ENCODE measurements around the gene FGF18. TPM values are rescaled to one million over a fixed set of nuclear protein-coding genes. Genes with fewer than 3 reads are reported as not detected.

Gene FGF18
- total RNA-seq, 1 donor from 2014 or later: 1.2 TPM

GRCh38 chr5:171419688-171420430, 412 bp downstream of the FGF18 start:
- H3K4me2 ChIP-seq (ENCODE audit: low read length): peak overlapping the region; percentile 93
- H3K9me3 Mint-ChIP-seq (ENCODE audit: unreplicated experiment): no peaks in the 10 kb centered on the region
- peaks cover 10% of the 10 kb centered on the region for H3K4me1 ChIP-seq (ENCODE audit: insufficient read depth, low read length)
- H4K20me1 ChIP-seq (ENCODE audit: insufficient read depth, low read length): peaks cover 65% of the 10 kb centered on the region
- H3K36me3 ChIP-seq (ENCODE audit: insufficient read depth, low read length): no peaks in the 10 kb centered on the region
- DNase-seq (ENCODE audit: low read depth): peak; percentile 23
- no peak overlapping the region for H3K27ac ChIP-seq (ENCODE audit: low read depth, low read length)
- H2AFZ ChIP-seq (ENCODE audit: low read depth, low read length): no peak overlapping the region
- H3K9me3 ChIP-seq (ENCODE audit: insufficient read depth, low read depth, low read length): no peaks in the 10 kb centered on the region
- no peaks in the 10 kb centered on the region for H3K36me3 Mint-ChIP-seq (ENCODE audit: low read depth, unreplicated experiment)
- H3K27me3 ChIP-seq (ENCODE audit: insufficient read depth, low read length): peaks cover 11% of the 10 kb centered on the region
- TF ChIP-seq EZH2 (IDR thresholded peaks at IDR 0.05; ENCODE audit: insufficient read depth, low read length): no peak
- TF ChIP-seq CTCF (IDR thresholded peaks at IDR 0.05; ENCODE audit: insufficient read depth, low read depth, low read length): no peak
- H3K4me3 Mint-ChIP-seq (ENCODE audit: unreplicated experiment): peak overlapping the region; percentile 74
- no peak overlapping the region for H3K27ac Mint-ChIP-seq (ENCODE audit: unreplicated experiment)
- peaks cover 6% of the 10 kb centered on the region for H3K4me1 Mint-ChIP-seq (ENCODE audit: low read depth, unreplicated experiment)
- no peaks in the 10 kb centered on the region for H3K79me2 ChIP-seq (ENCODE audit: insufficient read depth, low read length)
- FAIRE-seq: no peak
- no peak overlapping the region for H3K9ac ChIP-seq (ENCODE audit: low read length)
- H3K27me3 Mint-ChIP-seq (ENCODE audit: low read depth, unreplicated experiment): peaks cover 8% of the 10 kb centered on the region
- peak overlapping the region; percentile 44 for H3K4me3 ChIP-seq (ENCODE audit: insufficient read depth, low read depth, low read length)

GRCh38 chr5:171420431-171421241, 1.2 kb downstream of the FGF18 start:
- no peak overlapping the region for H3K27ac ChIP-seq (ENCODE audit: low read depth, low read length)
- no peaks in the 10 kb centered on the region for H3K9me3 Mint-ChIP-seq (ENCODE audit: unreplicated experiment)
- no peak overlapping the region for H3K9ac ChIP-seq (ENCODE audit: low read length)
- peaks cover 11% of the 10 kb centered on the region for H3K27me3 ChIP-seq (ENCODE audit: insufficient read depth, low read length)
- H3K36me3 Mint-ChIP-seq (ENCODE audit: low read depth, unreplicated experiment): no peaks in the 10 kb centered on the region
- H3K4me3 ChIP-seq (ENCODE audit: insufficient read depth, low read depth, low read length): peak overlapping the region; percentile 28
- H2AFZ ChIP-seq (ENCODE audit: low read depth, low read length): peak overlapping the region; percentile 18
- peak overlapping the region; percentile 74 for H3K4me3 Mint-ChIP-seq (ENCODE audit: unreplicated experiment)
- no peaks in the 10 kb centered on the region for H3K36me3 ChIP-seq (ENCODE audit: insufficient read depth, low read length)
- no peaks in the 10 kb centered on the region for H3K9me3 ChIP-seq (ENCODE audit: insufficient read depth, low read depth, low read length)
- peak overlapping the region; percentile 93 for H3K4me2 ChIP-seq (ENCODE audit: low read length)
- peak; percentile 89 for DNase-seq (ENCODE audit: low read depth)
- H3K4me1 ChIP-seq (ENCODE audit: insufficient read depth, low read length): peaks cover 10% of the 10 kb centered on the region
- H4K20me1 ChIP-seq (ENCODE audit: insufficient read depth, low read length): peaks cover 58% of the 10 kb centered on the region
- peak overlapping the region; percentile 12 for H3K27ac Mint-ChIP-seq (ENCODE audit: unreplicated experiment)
- H3K4me1 Mint-ChIP-seq (ENCODE audit: low read depth, unreplicated experiment): peaks cover 6% of the 10 kb centered on the region
- FAIRE-seq: no peak
- H3K27me3 Mint-ChIP-seq (ENCODE audit: low read depth, unreplicated experiment): peaks cover 8% of the 10 kb centered on the region
- no peaks in the 10 kb centered on the region for H3K79me2 ChIP-seq (ENCODE audit: insufficient read depth, low read length)
- no peak for TF ChIP-seq CTCF (IDR thresholded peaks at IDR 0.05; ENCODE audit: insufficient read depth, low read depth, low read length)
